Raji (cell line): ENCODE data around the gene PTPRN2.

Source experiments
- POLR2A ChIP-seq: IDR thresholded peaks from 2 replicates; pipeline ENCODE4 v1.6.1; 2011; ENCODE audit warnings: low read depth, low read length, control low read depth; ENCODE audit not compliant: insufficient read depth

PTPRN2 gene

DNA sequence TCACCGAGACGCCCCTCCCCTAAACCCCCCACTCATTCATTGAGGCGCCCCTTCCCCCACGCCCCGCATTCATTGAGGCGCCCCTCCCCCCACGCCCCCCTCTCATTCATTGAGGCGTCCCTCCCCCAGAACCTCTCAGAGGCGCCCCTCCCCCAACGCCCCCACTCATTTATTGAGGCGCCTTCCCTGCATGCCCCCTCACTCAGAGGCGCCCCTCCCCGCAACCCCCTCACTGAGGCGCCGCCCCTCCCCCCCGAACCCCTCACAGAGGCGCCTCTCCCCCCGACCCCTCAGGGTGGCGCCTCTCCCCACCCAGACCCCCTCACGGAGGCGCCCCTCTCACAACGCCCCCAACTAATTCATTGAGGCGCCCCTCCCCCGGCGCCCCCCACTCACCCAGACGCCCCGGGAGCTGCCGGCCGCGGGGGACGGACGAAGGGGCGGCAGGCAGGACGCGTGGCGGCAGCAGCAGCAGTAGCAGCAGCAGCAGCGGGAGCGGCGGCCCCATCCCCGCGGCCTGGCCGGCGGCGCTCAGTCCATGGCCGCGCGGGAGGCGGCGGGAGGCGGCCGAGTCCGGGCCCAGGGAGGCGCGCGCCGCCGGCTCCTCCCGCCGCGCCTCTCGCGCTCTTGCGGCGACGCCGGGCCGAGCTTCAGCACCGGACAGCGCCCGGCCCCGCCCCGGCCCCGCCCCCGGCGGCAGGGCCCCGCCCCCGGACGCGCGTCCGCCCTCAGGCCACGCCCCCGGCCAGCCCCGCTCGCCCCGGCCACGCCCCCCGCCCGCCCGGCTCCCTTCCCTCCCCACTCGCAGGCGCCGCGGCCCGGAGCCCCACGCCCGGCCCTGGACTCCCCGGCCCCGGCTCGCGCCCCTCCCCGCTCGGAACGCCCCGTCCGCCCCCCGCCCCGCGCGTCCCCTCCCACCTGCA, at the start of gene PTPRN2:
TSS of gene PTPRN2 (minus strand) at position 662 of the 923 bp plus-strand sequence.
- TF ChIP-seq POLR2A, result no peak

DNA sequence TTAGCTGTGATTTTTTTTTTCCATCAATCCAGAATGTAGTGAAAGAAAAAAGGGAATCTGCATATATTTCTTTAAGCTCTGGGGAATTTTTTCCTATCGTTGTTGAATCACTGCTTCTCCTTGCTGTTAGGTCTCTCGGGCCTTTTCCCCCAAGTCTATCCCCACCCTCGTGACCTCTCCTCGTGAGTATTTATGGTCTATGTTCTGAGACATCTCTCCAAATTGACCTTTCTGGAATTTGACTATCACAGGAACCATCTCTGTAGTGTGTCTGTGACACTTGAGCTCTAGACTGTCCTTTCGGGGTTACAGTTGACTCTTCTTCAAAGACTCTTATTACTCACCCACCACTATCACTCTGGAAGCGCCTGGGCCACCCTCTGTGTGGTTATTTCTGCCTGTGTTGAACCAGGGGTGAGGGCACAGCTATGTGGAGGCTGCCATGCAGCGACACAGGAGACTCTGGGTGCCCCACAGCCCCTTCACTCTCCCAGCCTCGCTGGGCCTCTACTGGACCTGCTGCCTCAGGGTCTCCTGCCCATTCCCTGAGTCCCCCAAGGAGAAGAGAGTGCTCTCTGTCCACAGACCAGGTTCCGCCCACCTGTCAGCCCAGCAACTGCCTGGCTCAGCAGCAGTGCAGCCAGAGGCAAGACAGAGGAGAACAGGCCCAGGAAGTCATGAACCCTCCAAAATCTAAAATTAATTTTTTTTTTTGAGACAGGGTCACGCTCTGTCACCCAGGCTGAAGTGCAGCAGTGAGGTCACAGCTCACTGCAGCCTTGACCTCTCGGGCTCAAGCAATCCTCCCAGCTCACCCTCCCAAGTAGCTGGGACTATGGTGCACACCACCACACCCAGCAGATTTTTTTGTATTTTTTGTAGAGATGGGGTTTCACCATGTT, 45.7 kb upstream of the PTPRN2 start:
- no peak for TF ChIP-seq POLR2A

DNA sequence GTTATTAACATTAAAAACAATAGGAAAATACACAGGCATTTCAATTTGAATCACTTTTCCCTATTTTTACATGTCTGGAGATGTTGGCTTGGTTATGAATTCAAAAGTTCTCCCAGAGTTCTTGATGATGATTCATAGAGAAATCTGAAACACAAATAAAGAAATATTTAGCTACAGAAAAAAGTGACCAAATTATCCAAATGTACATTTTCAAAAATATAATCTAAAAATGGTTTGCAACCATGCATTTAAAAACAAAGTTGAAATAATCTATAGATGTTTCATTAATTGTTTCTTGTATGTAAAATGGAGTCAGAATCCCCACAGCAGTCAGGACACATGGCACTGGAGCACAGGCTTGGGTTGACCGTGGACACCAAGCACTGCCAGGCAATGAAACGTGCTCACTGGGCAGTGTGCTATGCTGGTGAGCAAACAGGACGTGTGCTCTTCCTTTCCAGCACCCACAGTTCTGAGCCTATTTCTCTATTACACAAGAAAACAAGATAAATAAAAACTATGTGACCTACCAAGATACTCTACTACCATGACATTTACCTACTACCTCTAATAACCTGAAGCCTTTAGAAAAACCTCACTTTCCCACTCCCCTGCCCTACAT, 44.1 kb upstream of the PTPRN2 start:
- TF ChIP-seq POLR2A, result no peak

DNA sequence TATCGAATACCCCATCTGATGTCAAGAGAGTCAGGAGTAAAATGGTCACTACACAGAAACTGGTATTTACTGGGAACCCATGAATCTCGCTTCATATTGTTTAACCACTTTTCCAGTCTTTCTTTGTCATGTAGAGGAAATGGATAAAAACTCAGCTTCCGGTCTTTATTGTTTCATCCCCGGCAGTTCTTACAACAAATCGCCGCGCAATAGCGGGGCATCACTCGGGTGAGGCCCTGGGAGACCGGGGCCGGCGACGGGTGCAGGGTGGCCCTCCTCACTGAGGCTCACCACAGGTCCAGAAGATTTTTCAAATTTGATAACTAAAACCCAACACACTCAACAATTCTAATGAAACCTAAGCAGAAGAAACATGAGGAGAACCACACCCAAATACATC, 35.6 kb upstream of the PTPRN2 start:
- no peak for TF ChIP-seq POLR2A

DNA sequence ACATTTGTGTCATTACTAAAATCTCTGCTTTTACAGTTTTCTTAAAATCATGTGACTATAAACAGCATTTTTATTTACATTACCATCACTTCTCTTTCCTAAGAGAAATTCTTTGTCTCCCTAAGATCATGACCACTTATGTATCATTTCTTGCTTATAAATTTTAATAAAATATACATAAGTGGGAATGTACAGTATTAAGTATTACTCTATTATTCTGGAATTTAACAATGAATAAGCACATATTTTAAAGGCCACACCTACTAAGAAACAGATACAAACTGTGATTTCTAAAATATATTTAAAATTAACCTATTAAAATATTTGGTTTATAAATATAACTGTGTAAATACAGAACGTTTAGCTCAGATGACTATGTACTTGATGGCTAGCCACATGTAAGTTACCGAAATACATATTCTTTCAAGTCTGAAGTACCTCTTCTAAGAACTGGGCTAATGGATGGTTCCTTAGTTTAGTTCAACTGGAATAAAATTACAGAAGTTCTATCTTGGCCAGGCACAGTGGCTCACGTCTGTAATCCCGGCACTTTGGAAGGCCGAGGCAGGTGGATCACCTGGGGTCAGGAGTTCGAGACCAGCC, 33.3 kb upstream of the PTPRN2 start:
- no peak for TF ChIP-seq POLR2A

DNA sequence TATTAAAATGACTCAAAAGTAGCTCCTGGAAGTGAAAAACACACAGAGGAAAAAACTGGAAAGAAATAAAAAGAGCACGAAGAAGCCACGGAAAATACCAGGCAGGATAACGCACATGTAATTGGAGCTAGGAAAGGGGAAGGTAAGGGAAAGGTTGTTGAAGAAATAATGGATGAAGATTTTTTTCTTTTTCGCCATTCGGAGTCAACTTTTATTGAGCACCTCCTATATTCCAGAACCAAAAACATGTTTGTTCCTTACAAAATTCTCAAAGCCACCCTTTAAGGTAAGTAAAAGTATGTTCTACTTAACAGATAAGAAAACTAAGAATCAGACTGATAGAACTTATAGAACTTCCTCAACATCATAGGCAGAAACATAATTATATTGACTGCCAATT, 32.8 kb upstream of the PTPRN2 start:
- TF ChIP-seq POLR2A, result no peak

DNA sequence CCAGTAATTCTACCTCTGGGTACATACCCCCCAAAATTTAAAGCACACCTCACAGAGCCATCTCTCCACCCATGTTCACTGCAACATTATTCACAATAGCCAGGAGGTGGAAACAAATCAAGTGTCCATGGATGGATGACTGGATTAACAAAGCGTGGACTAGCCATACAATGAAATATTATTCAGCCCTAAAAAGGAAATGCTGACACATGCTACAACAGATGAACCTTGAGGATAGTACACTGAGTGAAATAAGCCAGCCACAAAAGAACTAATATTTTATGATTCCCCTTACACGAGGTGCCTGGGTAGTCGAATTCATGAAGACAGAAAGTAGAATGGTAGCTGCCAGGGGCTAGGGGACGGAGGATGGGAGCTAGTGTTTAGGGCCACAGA, 31.1 kb upstream of the PTPRN2 start:
- TF ChIP-seq POLR2A, result no peak

DNA sequence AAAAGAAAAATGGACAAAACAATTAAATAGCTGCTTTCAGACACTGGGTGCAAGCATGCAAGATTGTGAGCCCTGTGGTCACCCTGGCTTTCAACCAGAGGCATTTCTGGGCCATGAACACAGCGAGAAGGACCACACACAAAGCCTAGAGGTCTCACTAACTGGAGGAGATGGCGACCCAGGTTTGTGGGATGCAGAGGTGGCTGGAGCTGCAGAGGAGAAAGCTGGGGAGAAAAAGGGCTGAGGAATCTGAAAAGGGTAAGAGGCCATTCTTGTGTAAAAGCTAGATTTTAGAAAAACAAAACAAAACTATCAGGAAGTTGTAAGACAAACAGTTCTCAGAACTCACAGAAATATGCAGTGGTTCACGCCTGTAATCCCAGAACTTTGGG, 30.1 kb upstream of the PTPRN2 start:
- TF ChIP-seq POLR2A, result no peak

DNA sequence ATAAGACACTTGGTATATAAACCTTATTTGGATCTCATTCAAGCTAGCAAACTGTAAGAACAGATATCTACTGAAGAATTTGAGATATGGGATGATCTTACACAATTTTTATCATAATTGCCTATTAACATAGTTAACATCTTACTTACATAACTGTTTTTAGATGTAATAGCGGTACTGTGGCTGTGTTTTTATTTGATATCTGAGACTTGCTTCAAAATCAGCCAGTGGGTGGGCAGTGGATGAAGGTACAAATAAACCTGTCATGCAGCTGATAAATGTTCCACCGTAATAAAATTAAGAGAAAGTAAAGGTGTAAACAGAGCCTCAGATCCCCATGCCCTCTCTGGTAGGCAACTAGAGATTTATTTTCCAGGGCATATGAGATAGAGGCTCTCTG, 28.4 kb upstream of the PTPRN2 start:
- TF ChIP-seq POLR2A, result no peak

DNA sequence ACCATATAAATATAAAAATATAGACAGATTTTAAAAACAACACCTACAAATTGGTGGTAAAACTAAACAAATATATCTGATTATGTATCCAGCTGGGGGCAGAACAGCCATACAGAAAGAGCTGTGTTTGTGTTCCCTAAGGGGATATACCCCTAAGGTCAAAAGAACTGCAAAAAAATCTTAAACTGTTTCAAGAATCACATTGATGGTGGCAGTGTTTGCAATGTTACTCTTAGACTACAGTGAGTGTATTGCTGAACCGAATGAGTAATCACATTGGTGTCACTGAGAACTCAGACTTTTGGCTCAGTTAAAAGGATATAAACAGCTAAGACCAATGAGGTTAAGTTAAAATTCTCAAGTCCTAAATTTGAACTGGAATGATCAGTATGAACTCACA, 27.1 kb upstream of the PTPRN2 start:
- no peak for TF ChIP-seq POLR2A

DNA sequence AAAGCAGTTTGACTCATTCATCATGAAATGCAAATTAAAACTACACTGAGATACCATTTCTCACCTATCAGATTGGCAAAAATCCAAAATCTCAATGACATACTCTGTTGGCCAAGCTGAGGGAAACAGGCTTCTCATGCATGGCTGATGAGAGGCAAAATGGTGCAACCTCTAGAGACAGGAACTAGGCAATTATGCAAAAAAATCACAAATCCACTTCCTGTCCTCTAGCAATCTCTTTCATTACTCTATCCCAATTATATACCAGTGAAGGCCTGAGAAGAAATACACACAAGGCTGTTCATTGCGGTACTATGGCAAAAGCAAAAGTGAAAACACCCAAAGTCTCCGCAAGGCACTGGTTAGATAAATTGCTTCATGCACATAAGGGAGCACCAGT, 25.9 kb upstream of the PTPRN2 start:
- no peak for TF ChIP-seq POLR2A

DNA sequence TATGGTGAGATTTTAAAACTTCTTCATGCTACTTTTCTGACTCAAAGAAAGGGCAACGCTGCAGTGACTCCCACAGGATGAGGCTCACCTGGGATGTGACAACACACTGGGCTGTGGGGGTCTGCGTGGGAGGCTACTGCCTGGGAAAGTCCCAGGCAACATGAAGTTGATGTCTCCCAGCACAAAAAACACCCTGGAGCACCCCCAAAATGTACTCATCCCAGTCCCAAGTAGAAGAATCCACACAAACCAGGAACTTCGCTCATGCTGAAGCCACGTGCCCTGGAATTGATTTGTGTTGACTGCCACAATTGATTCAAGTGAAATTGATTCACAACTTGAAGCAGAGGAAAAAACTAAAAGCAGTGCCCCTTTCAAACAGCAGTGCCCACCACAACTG, 24.9 kb upstream of the PTPRN2 start:
- no peak for TF ChIP-seq POLR2A

DNA sequence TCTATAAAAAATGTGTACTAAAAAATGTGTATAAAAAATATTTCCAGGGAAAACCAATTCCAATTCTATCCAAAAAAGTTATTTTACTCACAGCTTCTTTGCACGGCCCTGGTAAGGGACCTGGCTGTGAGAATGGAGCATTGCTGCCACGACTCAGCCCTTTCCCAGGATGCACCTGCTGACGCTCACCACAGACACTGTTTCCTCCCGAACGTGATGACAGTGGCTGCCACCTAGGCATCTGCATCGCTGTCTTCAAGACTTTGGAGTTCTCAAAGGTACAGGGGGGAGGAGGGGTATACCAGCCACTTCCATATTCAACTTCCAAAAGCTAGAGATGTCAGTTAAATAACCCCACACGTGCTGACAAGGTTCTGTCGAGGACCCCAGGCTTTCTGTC, 23.9 kb upstream of the PTPRN2 start:
- TF ChIP-seq POLR2A, result no peak

DNA sequence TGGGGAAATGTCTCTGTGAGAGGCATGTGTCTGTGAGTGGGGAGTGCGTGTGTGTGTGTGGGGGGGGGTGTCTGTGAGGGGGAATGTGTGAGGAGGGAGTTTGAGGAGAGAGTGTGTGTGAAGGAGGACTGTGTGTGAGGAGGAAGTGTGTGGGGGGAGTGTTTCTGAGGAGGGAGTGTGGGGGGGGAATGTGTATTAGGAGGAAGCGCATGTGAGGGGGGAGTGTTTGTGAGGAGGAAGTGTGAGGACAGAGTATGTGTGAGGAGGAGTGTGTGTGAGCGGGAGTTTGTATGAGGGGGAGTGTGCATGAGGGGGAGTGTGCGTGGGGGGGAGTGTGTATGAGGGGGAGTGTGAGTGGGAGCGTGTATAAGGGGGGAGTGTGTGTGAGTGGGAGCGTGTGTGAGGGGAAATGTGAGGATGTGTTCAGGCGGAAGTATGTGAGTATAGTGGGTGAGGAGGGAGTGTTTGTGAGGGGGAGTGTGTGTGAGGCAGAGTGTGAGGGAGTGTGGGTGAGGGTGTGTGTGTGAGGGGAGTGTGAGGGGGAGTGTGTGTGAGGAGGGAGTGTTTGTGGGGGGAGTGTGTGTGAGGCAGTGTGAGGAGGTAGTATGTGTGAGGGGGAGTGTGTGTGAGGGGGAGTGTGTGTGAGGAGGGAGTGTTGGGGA, 21.8 kb upstream of the PTPRN2 start:
- no peak for TF ChIP-seq POLR2A

DNA sequence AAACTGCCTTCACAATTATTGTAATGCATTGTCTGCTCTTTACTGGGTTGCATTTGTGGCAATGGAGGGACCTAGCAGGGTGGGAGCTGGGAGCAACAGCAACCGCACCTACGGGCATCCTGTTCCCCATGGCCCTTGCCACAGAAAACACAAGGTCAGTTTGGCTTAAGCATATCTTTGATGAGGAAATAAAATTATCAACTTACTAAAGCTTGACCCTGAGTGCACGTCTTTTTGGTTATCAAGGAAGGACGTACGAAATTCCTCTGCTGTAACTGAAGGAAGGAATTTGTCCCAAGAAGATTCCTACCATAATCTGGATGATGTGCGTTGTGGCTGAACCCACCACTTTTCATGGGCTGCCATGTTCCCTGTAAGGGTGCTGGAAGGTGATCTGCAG, 19.9 kb upstream of the PTPRN2 start:
- TF ChIP-seq POLR2A, result no peak
